Ascending aorta (tissue), 2 donors: ENCODE results near the gene PKM. TPM values are rescaled to one million over a fixed set of nuclear protein-coding genes. Genes with fewer than 3 reads are reported as not detected.

ENCODE experiments used
- DNase-seq, 2 donors: peaks; one replicate each; pipeline ENCODE4 v3.0.0-alpha.2; 2019; ENCODE audit warnings: low spot score in 2 of 2
- H3K27ac ChIP-seq, 2 donors: fragments of 200-600 bp; sonication (generic); one replicate each; pipeline ENCODE4 v1.5.1; 2016 to 2017; ENCODE audit warnings: mild to moderate bottlenecking in 1 of 2
- H3K27me3 ChIP-seq: fragments of 200-600 bp; sonication (generic); one replicate; pipeline ENCODE4 v1.5.1; 2017
- H3K36me3 ChIP-seq, 2 donors: fragments of 200-600 bp; sonication (generic); one replicate each; pipeline ENCODE4 v1.5.1; 2016
- H3K4me1 ChIP-seq, 2 donors: fragments of 200-600 bp; sonication (generic); one replicate each; pipeline ENCODE4 v1.5.1; 2016 to 2017; ENCODE audit warnings: mild to moderate bottlenecking in 1 of 2
- H3K4me3 ChIP-seq, 2 donors: fragments of 200-600 bp; sonication (generic); one replicate each; pipeline ENCODE4 v1.5.1; 2016 to 2017; ENCODE audit warnings: mild to moderate bottlenecking in 1 of 2
- H3K9me3 ChIP-seq, 2 donors: fragments of 200-600 bp; sonication (generic); one replicate each; pipeline ENCODE4 v1.5.1; 2016
- intact Hi-C: fragments of 100-400 bp; cut with DNase I; formaldehyde crosslinking; loops from one replicate; pipeline ENCODE4 v1.15.1; 2023
- total RNA-seq: library from RNA; depleted of rRNA; stranded (reverse); fragments of >200 nt; gene quantifications from one replicate; pipeline ENCODE4 v1.1.0, GENCODE V29; 2016
- TF ChIP-seq, protein P1 (sequence below), 3 experiments: fragments of 200-600 bp in 2 of 3; fragments of 450-650 bp in 1 of 3; sonication (generic) in 2 of 3; IDR thresholded peaks; one replicate each; pipeline ENCODE4 v1.5.1; 2016 to 2019; ENCODE audit warnings: antibody characterized with exemption in 3 of 3, mild to moderate bottlenecking in 1 of 3, moderate library complexity in 1 of 3

PKM gene
- total RNA-seq, 1 donor from 2014 or later = 313 TPM

DNA sequence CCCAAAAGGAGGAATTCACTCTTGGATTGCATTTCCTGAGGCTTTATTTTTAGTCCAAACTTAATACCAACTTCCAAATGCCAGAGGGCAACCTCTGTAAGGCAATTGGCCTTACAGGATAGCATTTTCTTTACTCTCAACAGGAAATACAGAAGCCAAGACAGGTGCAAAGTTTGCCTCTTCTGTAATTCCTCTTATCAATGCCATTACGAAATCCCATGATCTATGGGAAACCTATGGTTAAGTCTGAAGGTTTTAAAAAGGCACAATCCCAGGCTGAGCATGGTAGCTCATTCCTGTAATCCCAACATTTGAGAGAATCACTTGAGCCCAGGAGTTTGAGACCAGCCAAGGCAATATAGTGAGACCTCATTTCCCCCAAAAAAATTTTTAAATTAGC lies 14.9 kb downstream of the PKM start:
- Histone ChIP-seq H3K4me1 (no peaks in the 10 kb centered on the region), H3K36me3 (peaks cover 78 to 93% of the 10 kb centered on the region in 2 donors), H3K9me3 (no peaks in the 10 kb centered on the region), H3K4me3 (no peak overlapping the region), H3K27ac (no peak overlapping the region), H3K27me3 (no peaks in the 10 kb centered on the region)
- no peak for DNase-seq
- TF ChIP-seq, protein P1, sequence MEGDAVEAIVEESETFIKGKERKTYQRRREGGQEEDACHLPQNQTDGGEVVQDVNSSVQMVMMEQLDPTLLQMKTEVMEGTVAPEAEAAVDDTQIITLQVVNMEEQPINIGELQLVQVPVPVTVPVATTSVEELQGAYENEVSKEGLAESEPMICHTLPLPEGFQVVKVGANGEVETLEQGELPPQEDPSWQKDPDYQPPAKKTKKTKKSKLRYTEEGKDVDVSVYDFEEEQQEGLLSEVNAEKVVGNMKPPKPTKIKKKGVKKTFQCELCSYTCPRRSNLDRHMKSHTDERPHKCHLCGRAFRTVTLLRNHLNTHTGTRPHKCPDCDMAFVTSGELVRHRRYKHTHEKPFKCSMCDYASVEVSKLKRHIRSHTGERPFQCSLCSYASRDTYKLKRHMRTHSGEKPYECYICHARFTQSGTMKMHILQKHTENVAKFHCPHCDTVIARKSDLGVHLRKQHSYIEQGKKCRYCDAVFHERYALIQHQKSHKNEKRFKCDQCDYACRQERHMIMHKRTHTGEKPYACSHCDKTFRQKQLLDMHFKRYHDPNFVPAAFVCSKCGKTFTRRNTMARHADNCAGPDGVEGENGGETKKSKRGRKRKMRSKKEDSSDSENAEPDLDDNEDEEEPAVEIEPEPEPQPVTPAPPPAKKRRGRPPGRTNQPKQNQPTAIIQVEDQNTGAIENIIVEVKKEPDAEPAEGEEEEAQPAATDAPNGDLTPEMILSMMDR (IDR thresholded peaks at IDR 0.05) = no peak
- intact Hi-C loops = no loop called here

DNA sequence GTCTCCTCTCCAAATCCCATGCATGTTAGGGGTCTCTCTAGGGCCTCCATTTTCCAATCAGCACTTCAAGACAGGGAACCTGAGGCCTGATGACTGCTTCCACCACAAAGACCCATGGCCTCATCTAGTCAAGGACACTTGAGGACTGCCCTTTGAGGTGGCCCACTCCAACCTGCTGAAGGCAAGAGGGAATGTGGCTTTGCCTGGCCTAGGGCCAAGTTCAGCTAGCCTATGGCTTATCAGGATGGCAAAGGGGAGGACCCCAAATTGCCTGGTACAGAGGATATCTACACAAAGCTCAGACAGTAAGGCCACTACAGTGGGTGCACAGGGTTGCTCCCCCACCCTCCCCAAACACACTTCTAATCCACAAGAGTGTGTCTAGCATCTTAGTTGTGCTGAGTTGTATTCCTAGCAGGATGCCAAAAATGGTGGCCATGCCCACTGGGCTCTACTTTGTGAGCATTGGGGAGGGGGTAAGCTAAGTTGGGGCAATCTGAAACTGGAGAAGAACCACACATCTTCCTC lies 23.4 kb downstream of the PKM start:
- H3K36me3 ChIP-seq = peaks cover 88 to 97% of the 10 kb centered on the region in 2 donors
- H3K4me1 ChIP-seq = peaks cover 0 to 7% of the 10 kb centered on the region in 2 donors
- intact Hi-C loops = no loop called here
- no peaks in the 10 kb centered on the region for H3K9me3 ChIP-seq
- TF ChIP-seq, protein P1 (IDR thresholded peaks at IDR 0.05) = no peak
- H3K4me3 ChIP-seq = no peak overlapping the region
- no peaks in the 10 kb centered on the region for H3K27me3 ChIP-seq
- no peak for DNase-seq
- no peak overlapping the region for H3K27ac ChIP-seq

DNA sequence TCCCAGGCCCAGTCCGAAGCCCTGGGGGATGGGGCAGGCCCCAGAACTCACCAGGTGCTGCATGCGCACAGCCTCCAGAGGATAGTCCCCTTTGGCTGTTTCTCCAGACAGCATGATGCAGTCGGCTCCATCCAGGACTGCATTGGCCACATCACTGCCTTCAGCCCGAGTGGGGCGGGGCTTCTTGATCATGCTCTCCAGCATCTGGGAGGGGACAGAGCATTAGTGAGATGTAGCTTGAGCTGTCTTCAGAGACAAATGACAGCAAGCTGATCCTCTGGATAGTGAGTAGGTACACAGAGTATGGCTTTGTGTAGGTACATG lies 24.4 kb downstream of the PKM start:
- H3K9me3 ChIP-seq = no peaks in the 10 kb centered on the region
- intact Hi-C loops = no loop called here
- peaks cover 0 to 7% of the 10 kb centered on the region in 2 donors for H3K4me1 ChIP-seq
- H3K4me3 ChIP-seq = no peak overlapping the region
- peaks cover 88 to 97% of the 10 kb centered on the region in 2 donors for H3K36me3 ChIP-seq
- no peak for DNase-seq
- TF ChIP-seq, protein P1 (IDR thresholded peaks at IDR 0.05) = no peak
- no peak overlapping the region for H3K27ac ChIP-seq
- no peaks in the 10 kb centered on the region for H3K27me3 ChIP-seq

DNA sequence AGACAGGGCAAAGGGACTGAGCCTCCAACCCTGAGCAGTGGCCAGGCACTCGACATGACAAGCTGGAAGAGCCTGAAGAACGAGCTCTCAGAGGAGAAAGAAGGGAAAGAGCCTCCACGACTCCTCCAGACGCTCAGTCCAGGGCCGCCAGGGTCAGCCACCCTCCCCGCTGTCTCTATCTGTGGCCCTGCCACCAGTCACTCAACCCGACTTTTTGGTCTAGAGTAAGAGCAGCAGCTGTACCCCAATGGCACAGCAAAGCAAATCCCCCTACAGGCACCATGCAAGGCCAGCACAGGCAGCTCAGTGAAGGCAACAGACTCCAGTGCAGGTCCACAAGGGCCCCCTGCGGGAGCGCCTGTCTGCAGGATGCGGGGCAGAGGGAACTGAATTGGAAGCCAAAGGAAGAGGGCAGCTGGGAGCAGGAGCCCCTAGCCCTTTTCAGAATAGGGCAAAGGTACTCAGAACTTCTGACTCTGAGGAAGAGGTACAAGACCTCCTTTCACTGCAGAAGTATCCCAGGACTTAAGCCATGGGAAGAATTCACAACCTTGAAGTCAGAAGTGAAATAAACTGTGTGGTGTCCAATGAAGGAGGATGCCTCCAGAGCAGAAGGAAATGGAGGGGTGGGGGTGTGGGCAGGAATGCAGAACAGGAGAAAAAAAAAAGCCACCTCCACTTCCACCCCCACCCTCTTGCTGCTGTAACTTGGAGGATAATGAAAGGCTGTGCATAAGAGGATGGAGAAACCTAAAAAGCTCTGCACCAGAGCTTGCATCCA lies 24.9 kb downstream of the PKM start:
- peaks cover 88 to 97% of the 10 kb centered on the region in 2 donors for H3K36me3 ChIP-seq
- no peak for DNase-seq
- H3K9me3 ChIP-seq = no peaks in the 10 kb centered on the region
- H3K27me3 ChIP-seq = no peaks in the 10 kb centered on the region
- H3K27ac ChIP-seq = no peak overlapping the region
- no peak overlapping the region for H3K4me3 ChIP-seq
- H3K4me1 ChIP-seq = peaks cover 0 to 7% of the 10 kb centered on the region in 2 donors
- TF ChIP-seq, protein P1 (IDR thresholded peaks at IDR 0.05) = no peak
- intact Hi-C loops = no loop called here

DNA sequence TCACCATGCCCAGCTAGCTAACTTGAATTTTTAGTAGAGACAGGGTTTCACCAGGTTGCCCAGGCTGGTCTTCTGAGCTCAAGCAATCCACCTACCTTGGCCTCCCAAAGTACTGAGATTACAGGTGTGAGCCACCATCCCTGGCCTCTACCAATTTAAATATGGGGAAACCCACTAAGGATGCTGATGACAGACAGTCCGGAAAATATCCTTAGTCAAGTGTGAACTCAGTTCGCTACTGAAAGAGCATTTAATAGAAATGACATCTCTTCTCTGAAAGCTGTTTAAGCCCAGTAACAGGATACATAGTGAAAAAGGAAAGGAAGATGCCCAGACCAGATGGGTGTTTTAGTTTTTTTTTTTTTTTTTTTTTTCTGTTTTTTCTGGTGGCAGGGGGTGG lies 25.7 kb downstream of the PKM start:
- H3K27ac ChIP-seq = no peak overlapping the region
- H3K36me3 ChIP-seq = peaks cover 88 to 97% of the 10 kb centered on the region in 2 donors
- H3K27me3 ChIP-seq = no peaks in the 10 kb centered on the region
- H3K4me3 ChIP-seq = no peak overlapping the region
- no peak for DNase-seq
- intact Hi-C loops = no loop called here
- H3K9me3 ChIP-seq = no peaks in the 10 kb centered on the region
- TF ChIP-seq, protein P1 (IDR thresholded peaks at IDR 0.05) = no peak
- peaks cover 0 to 7% of the 10 kb centered on the region in 2 donors for H3K4me1 ChIP-seq
